Adrenal gland (tissue), 12 donors: ENCODE results near the gene CHRNB2. TPM values are rescaled to one million over a fixed set of nuclear protein-coding genes. Genes with fewer than 3 reads are reported as not detected.

ENCODE experiments used
- DNase-seq, 7 donors: peaks; one replicate each; pipeline ENCODE4 v3.0.0-alpha.2; 2019 to 2020
- H3K27ac ChIP-seq, 5 donors: fragments of 200-600 bp; sonication (generic) in 4 of 5; 1 replicate in 3 of 5; 2 replicates in 2 of 5; pipeline versions ENCODE4 v1.5.1 to v1.8.0; 2016 to 2020; ENCODE audit warnings: mild to moderate bottlenecking in 1 of 5
- H3K27me3 ChIP-seq: fragments of 200-600 bp; 2 replicates; pipeline ENCODE4 v1.8.0; 2021
- H3K36me3 ChIP-seq, 2 donors: fragments of 200-600 bp; replicated peaks in 1 of 2; 1 replicate in 1 of 2; 2 replicates in 1 of 2; pipeline versions ENCODE4 v1.5.1 to v1.8.0; 2018 to 2022
- H3K4me1 ChIP-seq, 2 donors: fragments of 200-600 bp; replicated peaks in 1 of 2; 1 replicate in 1 of 2; 2 replicates in 1 of 2; pipeline versions ENCODE4 v1.5.1 to v1.8.0; 2018 to 2021
- H3K4me3 ChIP-seq, 4 donors: fragments of 200-600 bp; sonication (generic) in 3 of 4; one replicate each; pipeline ENCODE4 v1.5.1; 2016 to 2018
- H3K9me3 ChIP-seq, 3 donors: fragments of 200-600 bp; sonication (generic) in 1 of 3; replicated peaks in 1 of 3; 1 replicate in 2 of 3; 2 replicates in 1 of 3; pipeline versions ENCODE4 v1.5.1 to v1.8.0; 2016 to 2021
- POLR2A ChIP-seq, 2 donors: fragments of 450-650 bp; IDR thresholded peaks; one replicate each; pipeline ENCODE4 v1.6.1; 2017; ENCODE audit warnings: antibody characterized with exemption in 2 of 2, mild to moderate bottlenecking in 2 of 2, moderate library complexity in 1 of 2
- WGBS, 4 donors: extraction: QIAGEN DNeasy Blood & Tissue Kit in 2 of 4; methylation state at CpG; one replicate each; pipeline versions ENCODE4 v1.1.5 to v1.1.7; 2013 to 2017; 5-methylcytosine and 5-hydroxymethylcytosine counted together
- intact Hi-C, 2 donors: fragments of 100-400 bp; cut with DNase I; formaldehyde crosslinking; loops; one replicate each; pipeline versions ENCODE4 v1.14.1 to v1.15.0; 2022 to 2023
- polyA plus RNA-seq, 3 donors: library from polyadenylated mRNA; stranded (reverse); fragments of 200-250 nt in 2 of 3; fragments of 350-450 nt in 1 of 3; fragmentation: Illumina TruSeq in 1 of 3; extraction: RNeasy Lipid Tissue Mini Kit (QIAGEN cat#74804) in 1 of 3; gene quantifications; one replicate each; pipeline ENCODE4 v1.2.3, GENCODE V29; 2013 to 2014
- total RNA-seq, 9 donors: library from RNA; depleted of rRNA in 4 of 9; stranded (reverse); fragments of >200 nt in 4 of 9; fragments of 120-200 nt in 1 of 9; fragmentation: NEBNext Ultra II Directional in 1 of 9; extraction: Animal tissue kit (Norgen Biotek cat#: 25700) in 1 of 9; gene quantifications; one replicate each; pipeline versions ENCODE4 v1.1.0 to v1.2.4, GENCODE V29; 2013 to 2023
- TF ChIP-seq, protein P1 (sequence below), 6 experiments: fragments of 450-650 bp in 4 of 6; fragments of 200-600 bp in 2 of 6; sonication (generic) in 1 of 6; IDR thresholded peaks; 1 replicate in 5 of 6; 2 replicates in 1 of 6; pipeline versions ENCODE4 v1.5.1 to v1.8.0; 2016 to 2021; ENCODE audit warnings: antibody characterized with exemption in 6 of 6, mild to moderate bottlenecking in 2 of 6, moderate library complexity in 1 of 6
- donor health status: healthy with polysubstance abuse.
- donor health status: Bipolar disorder and iron deficiency.
- donor health status: DM: yes; HTN: yes; CAD: no.
- donor health status: DM: no; HTN: no; CAD: no.
- donor health status: DM: no; HTN: no; CAD: no.
- donor health status: DM: yes; HTN: yes; CAD: no.

CHRNB2 gene
- total and polyA plus RNA-seq, 12 donors, result 0.06 to 2.2 (median 0.74) TPM

DNA sequence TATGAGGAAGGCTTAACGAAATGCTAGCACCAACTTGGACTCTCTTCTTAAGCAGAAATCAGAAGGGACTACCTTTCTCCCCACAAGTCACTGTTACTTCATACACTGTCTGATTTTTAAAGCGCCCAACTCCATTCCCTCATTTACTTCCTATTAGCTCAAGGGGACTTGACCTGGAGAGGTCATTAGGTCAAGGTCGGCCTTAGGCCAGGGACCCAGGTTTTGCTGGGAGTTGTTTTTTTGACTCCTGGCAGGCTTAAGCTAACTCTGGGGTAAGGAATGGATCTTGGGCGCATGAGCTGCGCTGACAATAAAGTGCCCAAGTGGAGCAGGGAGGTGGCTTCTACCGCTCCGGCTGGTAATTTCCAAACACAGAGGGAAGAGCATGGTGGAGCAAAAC, 23.6 kb downstream of the CHRNB2 start:
- Histone ChIP-seq H3K36me3 (peaks cover 0 to 97% of the 10 kb centered on the region in 2 donors), H3K4me3 (no peak overlapping the region), H3K27me3 (no peaks in the 10 kb centered on the region), H3K27ac (no peak overlapping the region), H3K4me1 (no peaks in the 10 kb centered on the region), H3K9me3 (no peaks in the 10 kb centered on the region)
- no peak for DNase-seq
- intact Hi-C loops, result no loop called here
- TF ChIP-seq, protein P1, sequence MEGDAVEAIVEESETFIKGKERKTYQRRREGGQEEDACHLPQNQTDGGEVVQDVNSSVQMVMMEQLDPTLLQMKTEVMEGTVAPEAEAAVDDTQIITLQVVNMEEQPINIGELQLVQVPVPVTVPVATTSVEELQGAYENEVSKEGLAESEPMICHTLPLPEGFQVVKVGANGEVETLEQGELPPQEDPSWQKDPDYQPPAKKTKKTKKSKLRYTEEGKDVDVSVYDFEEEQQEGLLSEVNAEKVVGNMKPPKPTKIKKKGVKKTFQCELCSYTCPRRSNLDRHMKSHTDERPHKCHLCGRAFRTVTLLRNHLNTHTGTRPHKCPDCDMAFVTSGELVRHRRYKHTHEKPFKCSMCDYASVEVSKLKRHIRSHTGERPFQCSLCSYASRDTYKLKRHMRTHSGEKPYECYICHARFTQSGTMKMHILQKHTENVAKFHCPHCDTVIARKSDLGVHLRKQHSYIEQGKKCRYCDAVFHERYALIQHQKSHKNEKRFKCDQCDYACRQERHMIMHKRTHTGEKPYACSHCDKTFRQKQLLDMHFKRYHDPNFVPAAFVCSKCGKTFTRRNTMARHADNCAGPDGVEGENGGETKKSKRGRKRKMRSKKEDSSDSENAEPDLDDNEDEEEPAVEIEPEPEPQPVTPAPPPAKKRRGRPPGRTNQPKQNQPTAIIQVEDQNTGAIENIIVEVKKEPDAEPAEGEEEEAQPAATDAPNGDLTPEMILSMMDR (IDR thresholded peaks at IDR 0.05), result no peak
- TF ChIP-seq POLR2A (IDR thresholded peaks at IDR 0.05), result no peak
- WGBS, 4 donors, result 88 to 94% (median 93%) methylated on average over 7 of the region's 7 CpGs

DNA sequence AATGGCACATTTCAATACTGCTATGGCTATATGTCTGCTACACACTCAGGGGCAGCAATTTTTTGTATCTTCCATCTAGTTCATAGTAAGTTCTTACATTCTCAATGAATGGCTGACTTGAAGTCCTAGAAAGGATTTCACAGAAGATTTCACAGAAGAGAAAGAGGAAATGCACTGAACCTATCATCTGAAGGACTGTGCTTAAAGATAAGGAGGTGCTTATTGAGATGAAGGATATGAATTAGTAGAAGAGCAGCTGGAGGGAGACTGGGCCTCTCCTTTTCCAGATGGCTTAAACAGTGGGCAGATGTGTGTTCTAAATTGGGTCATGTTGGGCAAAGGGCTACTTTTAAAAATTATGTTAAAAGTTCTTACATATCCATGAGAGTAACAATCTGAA, 25.8 kb downstream of the CHRNB2 start:
- Histone ChIP-seq H3K4me3 (no peak overlapping the region), H3K36me3 (peaks cover 0 to 97% of the 10 kb centered on the region in 2 donors)

DNA sequence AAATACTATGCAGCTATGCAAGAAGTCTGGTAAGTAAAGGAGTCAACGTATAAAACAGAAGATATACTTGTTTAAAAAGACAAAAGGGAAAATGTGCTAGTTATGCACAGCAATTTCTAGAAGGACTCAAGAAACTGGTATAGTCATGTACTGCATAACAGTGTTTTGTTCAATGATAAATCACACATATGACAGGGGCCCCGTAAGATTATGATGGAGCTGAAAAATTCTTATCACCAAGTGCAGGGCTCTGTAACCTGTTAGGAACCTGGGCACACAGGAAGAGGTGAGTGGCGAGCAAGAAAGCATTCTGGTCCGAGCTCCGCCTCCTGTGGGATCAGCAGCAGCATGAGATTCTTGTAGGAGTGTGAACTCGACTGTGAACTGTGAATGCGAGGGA, 27.2 kb downstream of the CHRNB2 start:
- Histone ChIP-seq H3K9me3 (no peaks in the 10 kb centered on the region), H3K27ac (no peak overlapping the region), H3K4me1 (peaks cover 5 to 13% of the 10 kb centered on the region in 2 donors), H3K4me3 (no peak overlapping the region), H3K36me3 (peaks cover 0 to 87% of the 10 kb centered on the region in 2 donors), H3K27me3 (no peaks in the 10 kb centered on the region)
- no peak for DNase-seq
- TF ChIP-seq POLR2A (IDR thresholded peaks at IDR 0.05), result no peak
- TF ChIP-seq, protein P1 (IDR thresholded peaks at IDR 0.05), result no peak
- intact Hi-C loops, result no loop called here
- WGBS, 4 donors, result 79 to 88% (median 86%) methylated on average over 7 of the region's 7 CpGs

More for the DNA sequence above, 25.8 kb downstream of the CHRNB2 start:
- no peak overlapping the region for H3K27ac ChIP-seq
- no peaks in the 10 kb centered on the region for H3K9me3 ChIP-seq
- TF ChIP-seq, protein P1 (IDR thresholded peaks at IDR 0.05), result no peak
- no peak for TF ChIP-seq POLR2A (IDR thresholded peaks at IDR 0.05)
- DNase-seq, result no peak
- no peaks in the 10 kb centered on the region for H3K27me3 ChIP-seq
- H3K4me1 ChIP-seq, result no peaks in the 10 kb centered on the region
- intact Hi-C loops, result no loop called here

DNA sequence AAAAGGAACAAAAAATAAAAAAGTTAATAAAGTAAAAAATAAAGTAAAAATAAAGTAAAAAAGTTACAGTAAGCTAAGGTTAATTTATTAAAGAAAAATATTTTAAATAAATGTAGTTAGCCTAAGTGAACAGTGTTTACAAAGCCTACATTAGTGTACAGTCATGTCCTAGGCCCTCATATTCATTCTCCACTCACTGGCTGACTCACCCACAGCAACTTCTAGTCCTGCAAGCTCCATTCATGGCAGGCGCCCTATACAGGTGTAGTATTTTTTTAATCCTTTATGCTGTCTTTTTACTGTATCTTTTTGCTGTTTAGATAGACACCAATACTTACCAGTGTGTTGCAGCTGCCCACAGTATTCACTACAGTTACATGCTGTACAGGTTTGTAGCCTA, 28.0 kb downstream of the CHRNB2 start:
- no peak for DNase-seq
- peaks cover 0 to 81% of the 10 kb centered on the region in 2 donors for H3K36me3 ChIP-seq

More for the DNA sequence above, 28.0 kb downstream of the CHRNB2 start:
- 81 to 86% (median 83%) methylated on average over 1 of the region's 1 CpG for WGBS, 4 donors
- Histone ChIP-seq H3K4me3 (no peak overlapping the region), H3K27me3 (no peaks in the 10 kb centered on the region), H3K9me3 (no peaks in the 10 kb centered on the region), H3K4me1 (peaks cover 9 to 17% of the 10 kb centered on the region in 2 donors), H3K27ac (no peak overlapping the region)
- intact Hi-C loops, result no loop called here
- TF ChIP-seq, protein P1 (IDR thresholded peaks at IDR 0.05), result no peak
- TF ChIP-seq POLR2A (IDR thresholded peaks at IDR 0.05), result no peak
